Inferior parietal cortex (tissue), 1 donor: ENCODE measurements around the gene OGT.
"Not testable (repeated sequence)": the region's sequence is repeated elsewhere in the genome, so short reads cannot be mapped to it uniquely, and the experiment has no call there.

Source experiments
- DNase-seq: peaks from one replicate; pipeline ENCODE4 v3.0.0-alpha.2; 2016; ENCODE audit errors: extremely low spot score

The OGT gene

DNA sequence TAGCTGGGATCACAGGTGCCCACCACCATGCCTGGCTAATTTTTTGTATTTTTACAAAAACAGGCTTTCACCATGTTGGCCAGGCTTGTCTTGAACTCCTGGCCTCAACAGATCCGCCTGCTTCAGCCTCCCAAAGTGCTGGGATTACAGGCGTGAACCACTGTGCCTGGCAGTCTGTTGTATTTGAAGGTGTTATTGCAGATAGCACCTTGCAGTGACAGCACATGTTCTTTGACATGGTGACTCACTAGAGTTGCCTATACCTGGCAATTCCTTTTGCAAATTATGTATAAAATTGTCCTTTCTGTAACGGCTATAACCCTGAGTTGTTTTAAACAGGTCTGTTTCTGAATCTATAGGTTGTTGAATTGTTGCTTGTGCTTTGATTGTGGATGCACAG lies 7.9 kb downstream of the OGT start:
- no peak for DNase-seq

DNA sequence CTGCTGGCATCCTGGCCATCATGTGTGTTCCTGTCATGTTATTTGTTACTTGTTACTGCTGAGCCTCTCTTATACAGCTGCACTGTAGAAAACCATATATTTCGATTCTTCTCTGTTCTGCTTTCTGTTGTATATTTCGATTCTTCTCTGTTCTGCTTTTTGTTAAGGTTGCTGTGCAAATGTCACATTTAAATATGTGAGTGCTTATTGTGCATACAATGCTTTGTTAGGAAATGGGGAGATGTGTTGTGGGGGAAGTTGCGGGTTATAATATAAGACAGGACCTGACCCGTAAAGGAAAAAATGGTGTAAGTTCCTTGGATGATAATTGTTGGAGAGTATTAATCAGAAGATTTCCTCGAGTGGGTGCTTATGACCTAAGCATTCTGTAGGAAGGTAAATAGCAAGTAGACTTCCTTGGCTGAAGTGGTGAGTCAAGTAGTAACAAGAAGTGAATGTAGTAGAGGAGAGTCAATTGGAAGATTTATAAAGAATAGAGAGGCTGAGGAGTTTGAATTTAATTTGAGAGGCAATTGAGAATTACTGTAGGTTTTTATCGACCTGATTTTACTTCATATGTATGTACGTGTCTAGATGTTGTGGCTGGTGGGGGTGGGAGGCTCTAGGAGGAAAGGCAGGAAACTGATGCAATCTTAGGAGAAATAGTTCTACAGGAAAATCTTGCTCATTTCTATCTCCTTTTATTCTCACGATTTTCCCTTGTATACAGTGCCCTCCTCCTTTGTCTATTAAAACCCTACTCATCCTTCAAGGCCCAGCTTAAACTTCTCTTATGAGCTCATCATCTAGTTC lies 8.5 kb downstream of the OGT start:
- DNase-seq = no peak

DNA sequence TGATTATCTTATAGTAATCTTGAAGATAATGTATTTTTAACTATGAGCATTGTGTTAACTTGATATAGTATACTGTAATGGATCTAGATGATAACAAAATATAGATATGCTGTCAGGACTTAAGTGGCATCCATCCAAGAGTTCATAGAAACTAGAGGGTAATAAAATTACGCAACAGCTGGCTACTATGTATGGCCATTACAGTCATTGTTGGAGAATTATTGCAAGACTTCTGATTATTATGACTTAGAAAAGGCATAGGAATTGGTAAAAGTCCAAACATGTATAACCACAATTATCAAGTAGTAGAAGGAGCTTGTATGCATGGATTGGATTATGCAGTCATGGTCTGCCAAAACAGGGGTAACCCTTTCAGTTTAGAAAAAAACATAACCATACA lies 9.5 kb downstream of the OGT start:
- no peak for DNase-seq

DNA sequence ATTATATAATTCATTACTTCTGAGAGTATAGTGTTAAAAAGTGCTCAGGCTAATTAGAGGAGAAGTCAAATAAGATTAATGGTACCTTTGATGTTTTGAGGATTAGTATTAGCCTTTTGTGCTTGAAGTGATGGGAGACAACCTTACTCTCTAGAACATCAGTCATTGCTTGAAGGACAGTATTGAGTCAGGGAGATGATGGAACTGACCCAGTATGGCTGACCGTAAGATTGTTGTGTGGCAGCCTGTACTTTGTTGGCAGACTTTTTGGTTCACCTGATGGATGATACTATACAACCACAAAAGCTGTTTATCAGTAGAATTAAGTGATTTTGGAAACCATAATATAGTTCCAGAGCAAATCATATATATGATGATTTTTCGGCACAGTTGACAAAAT lies 9.9 kb downstream of the OGT start:
- no peak for DNase-seq

GRCh38 chrX:71543316-71543715 lies 10.4 kb downstream of the OGT start:
- DNase-seq = no peak

- no peak for DNase-seq
These were observed 12.5 kb downstream of the OGT start for GRCh38 chrX:71545364-71545763.

GRCh38 chrX:71546879-71547278 lies 14.0 kb downstream of the OGT start:
- DNase-seq = no peak

GRCh38 chrX:71547339-71547738 lies 14.4 kb downstream of the OGT start:
- no peak for DNase-seq

DNA sequence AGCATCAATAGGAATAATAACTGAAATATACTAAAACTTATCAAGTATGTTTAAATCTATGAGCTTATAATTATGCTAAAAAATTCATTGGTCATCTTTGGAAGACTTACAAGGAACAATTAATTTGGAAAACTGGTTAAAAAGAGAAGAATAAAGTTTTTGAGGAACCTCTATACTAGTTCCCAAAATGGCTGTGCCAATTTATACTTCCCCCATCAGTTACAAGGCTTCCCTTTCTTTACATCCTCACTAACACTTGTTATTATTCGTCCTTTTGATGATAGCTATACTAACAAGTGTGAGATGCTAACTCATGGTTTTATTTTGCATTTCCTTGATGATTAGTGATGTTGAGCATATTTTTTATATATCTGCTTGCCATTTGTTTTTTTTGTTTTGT lies 17.1 kb downstream of the OGT start:
- DNase-seq = no peak

DNA sequence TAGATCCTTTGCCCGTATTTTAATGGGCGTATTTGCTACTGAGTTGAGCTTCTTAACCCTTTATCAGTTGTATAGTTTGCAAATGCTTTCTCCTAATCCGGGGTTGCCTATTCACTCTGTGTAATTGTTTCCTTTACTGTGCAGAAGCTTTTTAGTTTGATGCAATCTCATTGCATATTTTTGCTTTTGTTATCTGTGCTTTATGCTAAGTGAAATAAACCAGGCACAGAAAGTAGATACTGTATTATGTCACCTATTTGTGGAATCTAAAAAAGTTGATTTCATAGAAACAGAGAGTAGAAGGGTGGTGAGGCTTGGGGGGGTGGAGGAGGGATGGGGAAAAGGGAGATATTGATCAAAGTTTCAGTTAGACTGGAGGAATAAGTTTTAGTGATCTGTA lies 17.7 kb downstream of the OGT start:
- no peak for DNase-seq

DNA sequence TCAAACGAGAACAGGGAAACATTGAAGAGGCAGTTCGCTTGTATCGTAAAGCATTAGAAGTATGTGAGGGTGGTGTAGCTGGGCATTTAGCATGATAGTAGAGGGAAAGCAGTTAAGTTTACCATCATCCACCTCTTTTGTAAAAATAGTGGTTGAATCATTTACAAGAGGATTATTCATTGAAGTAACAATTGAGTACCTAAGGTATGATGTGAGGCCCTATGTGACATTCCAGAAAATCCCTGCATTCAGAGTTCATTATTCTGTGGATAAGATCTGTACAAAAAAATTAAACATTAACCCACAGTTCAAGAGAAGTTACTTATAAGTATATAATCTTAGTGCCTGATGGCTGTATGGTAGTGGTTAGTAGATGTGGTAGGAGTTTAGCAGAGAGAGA lies 23.1 kb downstream of the OGT start:
- DNase-seq = no peak

DNA sequence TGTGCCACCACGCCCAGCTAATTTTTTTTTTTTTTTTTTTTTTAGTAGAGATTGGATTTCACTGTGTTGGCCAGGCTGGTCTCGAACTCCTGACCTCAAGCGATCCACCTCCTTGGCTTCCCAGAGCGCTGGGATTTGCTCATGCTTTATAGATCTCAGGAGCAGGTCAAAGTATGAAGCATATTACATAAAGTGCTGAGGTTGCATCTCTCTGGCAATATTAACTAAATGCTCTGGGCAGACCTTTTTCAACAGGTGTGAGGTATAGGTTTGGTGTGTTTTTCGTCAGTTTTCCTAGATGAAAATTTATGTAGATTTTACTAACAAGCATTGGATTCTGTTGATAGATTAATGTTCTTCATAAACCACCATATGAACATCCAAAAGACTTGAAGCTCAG lies 26.0 kb downstream of the OGT start:
- no peak for DNase-seq

DNA sequence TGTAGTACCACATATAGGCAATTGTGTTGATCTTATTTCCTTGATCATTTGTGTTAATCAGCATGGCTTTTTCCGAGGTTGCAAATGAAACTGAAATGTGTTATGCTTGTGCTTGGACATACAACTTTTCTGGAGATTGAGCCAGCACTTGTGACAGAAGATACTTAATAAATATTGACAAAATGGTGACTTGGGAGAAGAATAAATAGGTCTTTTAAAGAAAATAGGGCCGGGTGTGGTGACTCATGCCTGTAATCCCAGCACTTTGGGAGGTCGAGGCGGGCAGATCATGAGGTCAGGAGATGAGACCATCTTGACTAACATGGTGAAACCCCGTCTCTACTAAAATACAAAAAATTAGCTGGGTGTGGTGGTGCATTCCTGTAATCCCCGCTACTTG lies 26.9 kb downstream of the OGT start:
- not testable (repeated sequence) for DNase-seq

DNA sequence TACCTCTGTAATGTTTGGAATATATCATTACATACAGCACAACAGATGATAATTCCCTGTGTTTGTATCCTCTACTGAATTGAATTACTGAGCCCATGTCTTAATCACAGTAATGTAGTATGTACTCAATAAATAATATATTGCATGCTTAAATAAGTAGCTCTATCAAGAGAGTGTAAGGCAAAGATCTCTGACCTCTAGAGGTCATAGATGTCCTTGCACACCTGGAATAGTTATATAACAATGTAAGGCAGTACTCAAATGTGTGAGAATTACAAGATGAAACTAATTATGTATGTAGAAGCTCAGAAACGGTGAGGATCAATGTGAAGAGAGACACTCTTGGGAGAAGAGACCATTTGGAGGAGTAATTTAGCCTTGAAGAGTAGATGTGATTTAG lies 31.0 kb downstream of the OGT start:
- DNase-seq = no peak

- no peak for DNase-seq
These were observed 32.7 kb downstream of the OGT start for GRCh38 chrX:71565474-71566041.

DNA sequence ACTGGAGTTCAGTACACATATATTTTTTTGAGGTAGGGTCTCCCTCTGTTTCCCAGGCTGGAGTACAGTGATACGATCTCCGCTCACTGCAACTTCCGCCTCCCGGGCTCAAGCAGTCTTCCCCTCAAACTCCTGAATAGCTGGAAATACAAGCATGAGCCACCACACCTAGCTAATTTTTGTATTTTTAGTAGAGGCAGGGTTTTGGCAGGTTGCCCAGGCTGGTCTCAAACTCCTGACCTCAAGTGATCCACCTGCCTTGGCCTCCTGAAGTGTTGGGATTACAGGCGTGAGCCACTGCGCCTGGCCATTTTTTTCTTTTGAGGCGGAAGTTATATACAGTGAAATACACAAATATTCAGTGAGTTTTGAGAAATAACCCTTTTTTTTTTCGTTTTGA lies 38.5 kb downstream of the OGT start:
- DNase-seq = not testable (repeated sequence)

GRCh38 chrX:71573590-71573989 lies 40.7 kb downstream of the OGT start:
- no peak for DNase-seq

DNA sequence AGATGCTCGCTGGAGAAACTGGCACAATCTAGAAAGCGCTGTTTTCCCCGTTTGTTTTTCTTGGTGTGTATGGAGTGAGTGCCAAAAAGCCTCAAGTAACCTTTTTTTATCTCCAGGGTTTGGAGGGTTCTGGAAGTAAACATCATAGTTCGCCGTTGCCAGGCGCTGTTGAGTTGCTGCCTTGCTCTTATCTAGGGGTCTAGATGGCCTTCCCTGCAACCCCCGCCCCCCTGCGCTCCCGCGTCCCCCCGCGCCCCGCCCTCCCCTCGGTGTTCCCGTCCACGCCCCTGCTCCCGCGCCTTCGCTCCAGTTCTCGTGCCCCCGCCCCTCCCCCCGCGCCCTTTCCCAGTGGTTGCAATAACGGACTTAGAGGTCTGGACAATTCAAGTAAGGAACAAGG lies 44.8 kb downstream of the OGT start:
- DNase-seq = no peak

DNA sequence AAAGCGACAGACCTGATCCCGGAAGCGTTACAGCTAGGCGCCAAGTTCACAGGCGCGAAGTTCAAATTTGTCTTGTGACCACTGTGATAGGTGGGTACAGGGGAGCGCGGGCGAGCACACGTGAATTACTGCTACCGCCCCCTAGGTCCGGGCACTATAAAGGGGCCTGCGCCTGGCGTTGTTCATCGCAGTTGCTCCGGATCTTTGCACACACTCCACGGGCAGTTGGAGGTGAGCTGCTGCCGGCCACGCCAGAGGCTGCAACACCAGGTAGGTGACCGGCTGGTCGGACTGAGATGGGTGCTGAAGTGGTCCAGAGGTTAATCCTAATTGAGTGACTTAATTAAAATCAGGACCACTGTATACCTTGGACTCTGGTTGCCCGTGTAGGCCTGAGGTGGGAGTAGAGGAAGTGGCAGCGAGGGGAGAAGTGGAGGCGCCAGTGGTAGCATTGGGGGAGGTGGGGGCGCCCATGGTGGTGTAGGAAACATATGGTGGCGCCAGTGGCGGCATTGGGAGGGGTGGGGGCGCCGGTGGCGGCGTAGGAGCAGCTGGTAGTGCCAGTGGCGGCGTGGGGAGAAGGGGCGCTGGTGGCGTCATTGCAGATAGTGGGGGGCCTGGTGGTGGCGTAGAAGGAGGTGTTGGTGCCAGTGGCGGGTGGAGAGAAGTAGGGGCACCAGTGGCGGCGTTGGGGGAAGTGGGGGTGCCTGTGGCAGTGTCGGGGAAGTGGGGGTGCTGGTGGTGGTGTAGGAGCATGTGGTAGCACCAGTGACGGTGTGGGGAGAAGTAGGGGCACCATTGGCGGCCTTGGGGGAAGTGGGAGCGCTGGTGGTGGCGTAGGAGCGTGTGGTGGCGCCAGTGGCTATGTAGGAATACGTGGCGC lies 45.6 kb downstream of the OGT start, which contains the start of gene GCNA:
TSS of gene GCNA (plus strand) at position 185 of the 883 bp plus-strand sequence. CDS start 2,385 bp downstream, outside the sequence.
- DNase-seq = no peak

DNA sequence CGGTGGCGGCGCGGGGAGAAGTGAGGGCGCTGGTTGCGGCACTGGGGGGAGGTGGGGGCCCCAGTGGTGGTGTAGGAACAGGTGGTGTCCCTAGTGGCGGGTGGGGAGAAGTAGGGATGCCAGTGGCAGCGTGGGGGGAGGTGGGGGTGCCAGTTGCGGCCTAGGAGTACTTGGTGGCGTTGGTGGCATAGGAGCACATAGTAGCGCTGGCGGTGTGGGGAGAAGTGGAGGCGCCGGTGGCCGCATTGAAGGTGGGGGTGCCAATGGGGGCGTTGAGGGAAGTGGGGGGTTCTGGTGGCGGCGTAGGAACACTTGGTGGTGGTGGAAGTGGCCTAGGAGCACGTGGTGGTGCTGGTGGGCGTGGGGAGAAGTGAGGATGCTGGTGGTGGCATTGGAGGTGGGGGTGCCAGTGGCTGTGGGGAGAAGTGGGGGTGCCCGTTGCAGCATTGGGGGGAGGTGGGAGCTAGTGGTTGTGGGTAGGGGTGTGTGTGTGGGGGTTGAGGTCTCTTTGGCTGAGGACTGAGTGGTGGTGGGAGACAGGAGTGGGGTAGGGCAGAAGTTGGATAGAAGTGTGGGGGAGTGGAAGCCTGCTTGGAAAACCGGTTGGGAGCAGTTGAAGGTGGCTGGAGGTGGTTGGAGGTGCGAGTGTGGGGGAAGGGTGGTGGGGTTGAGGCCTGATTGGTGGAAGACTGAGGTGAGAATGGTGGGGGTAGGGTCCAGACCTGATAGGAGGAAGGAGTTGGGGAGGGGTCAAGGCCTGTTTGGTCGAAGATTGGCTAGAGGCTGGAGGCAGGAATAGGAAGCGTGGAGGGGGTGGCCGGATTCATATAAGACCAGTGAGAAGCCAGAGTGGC lies 46.5 kb downstream of the OGT start:
- no peak for DNase-seq

DNA sequence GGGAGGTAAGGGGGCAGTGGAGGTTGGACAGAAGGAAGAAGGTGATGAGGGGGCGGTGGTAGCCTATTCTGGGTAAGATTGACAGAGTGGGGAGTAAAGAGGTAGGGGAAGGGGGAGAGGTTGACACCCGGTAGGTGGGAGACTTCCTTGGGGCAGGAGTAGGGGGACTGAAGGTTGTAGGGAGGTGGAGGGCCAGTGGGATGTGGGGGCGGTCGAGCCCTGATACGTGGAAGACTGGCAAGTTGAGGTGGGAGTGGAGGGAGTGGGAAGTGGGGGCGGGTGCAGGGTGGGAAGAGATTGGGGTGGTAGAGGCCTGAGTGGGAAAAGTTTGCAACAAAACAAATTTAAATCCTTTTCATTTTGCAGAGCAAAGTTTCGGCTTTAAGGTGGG lies 47.1 kb downstream of the OGT start:
- no peak for DNase-seq

- no peak for DNase-seq
These were observed 48.3 kb downstream of the OGT start for GRCh38 chrX:71581210-71581609.
